ENCODE data around the gene MTA2.
A peak's percentile ranks its signal among the peaks of the same experiment; 100 is the strongest.
"Not testable (repeated sequence)": the region's sequence is repeated elsewhere in the genome, so short reads cannot be mapped to it uniquely, and the experiment has no call there.

Gene MTA2

DNA sequence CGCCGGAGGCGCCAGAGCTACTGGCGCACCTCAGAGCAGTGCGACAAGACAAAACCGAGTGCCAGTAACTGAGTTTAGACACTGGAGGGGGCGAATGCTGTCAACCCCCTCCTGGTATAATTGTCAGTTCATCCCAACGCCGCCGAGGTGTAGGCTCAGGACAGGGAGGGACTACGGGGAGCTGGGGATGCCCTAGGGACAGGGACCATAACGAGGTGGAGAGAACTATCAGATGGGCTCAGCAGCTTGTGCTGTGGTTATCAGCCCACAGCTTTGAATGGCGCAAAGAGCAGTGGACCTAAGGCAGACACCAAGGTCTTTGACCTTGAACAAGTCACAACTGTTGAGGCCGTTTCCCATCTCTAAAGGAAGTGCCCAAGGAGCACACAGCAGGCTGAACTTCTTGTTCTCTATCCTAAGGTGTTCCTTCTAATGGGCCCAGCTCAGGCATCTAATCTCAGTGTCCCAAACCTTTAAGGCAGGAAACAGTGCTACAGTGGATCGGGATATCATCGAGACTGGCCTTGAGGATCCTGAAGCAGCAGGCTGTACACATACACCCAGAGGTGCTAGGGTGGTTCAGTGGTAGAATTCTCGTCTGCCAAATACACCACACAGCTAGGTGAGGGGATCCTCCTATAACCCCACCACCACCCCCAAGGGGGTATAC, 9.4 kb downstream of the MTA2 start:
- DNase-seq (ENCODE audit: low read depth): no peak

DNA sequence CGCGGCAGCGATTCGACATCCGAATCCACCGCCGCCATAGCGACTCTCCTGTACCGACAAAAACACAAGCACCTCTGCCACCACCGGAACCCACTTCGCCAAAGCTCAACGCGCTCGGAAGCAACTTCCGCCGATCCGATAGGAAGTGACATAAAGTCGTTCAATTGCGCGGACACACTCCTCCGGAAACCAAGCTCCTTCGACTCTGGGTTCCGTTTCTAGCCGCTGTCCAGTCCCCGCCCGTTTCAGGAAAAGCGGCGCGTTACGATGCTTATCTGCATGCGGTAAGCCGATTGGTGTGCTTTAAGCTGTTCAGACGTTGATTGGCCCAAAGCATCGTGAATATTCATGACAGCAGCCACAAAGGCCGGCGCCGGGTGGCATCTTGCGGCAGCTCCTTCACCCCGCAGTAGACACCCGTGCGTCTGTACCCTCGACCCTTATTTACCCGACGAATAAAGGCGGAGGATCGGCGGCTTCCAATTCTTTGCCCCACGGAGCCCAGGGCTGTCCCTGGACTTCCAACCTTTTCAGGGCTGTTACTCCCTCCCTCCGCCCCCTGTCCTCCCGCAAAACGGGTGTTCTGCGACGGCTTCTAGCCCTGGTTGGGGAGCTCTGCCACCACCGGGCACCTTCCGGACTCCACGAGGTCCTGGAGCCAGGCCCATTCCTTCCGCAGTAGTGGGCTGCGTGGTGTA, 10.1 kb downstream of the MTA2 start, which contains the start of gene TUT1:
Gene TUT1, minus strand, starts transcription at position 76 of the 698 bp plus-strand sequence. Its CDS starts 38 bp downstream, at position 38.
- peak; percentile 96 for DNase-seq (ENCODE audit: low read depth)

DNA sequence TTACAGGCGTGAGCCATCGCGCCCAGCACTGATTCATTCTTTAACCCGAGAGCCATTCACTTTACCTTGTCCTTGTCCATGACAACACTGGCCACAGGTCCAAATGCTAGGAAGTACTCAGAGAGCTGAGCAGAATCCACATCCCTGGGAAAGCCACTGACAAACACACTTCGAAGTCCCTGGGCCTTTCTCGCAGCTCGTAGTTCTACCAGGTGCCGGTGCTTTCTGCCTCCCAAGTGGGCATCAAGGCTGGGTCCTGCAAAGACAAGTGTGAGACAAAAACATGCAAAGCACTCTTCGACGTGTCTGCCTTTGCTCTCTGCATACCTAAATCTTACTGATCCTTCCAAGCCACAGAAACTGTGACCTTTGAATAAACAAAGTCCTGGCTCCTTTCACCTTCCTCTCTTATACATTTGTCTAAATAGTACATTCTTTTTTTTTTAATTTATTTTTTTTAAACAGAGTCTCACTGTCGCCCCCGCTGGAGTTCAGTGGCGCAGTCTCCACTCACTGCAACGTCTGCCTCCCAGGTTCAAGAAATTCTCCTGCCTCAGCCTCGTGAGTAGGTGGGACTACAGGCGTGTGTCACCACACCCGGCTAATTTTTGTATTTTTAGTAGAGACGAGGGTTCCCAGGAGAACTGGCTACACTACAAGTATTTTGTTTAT, 12.6 kb downstream of the MTA2 start:
- DNase-seq (ENCODE audit: low read depth): no peak

DNA sequence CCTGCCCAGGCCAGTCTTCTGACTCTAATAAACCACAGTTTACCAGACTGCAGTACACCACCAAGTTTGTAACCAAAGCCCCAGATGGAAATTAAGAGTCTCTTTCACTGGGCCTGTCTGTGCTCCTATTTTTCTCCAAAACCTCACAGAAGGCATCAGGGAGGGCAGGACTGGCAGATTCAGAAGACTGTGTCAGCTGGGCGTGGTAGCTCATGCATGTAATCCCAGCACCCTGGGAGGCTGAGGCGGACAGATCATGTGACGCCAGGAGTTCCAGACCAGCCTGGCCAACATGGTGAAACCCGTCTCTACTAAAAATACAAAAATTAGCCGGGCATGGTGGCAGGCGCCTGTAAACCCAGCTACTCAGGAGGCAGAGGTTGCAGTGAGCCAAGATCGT, 16.3 kb downstream of the MTA2 start:
- not testable (repeated sequence) for DNase-seq (ENCODE audit: low read depth)

DNA sequence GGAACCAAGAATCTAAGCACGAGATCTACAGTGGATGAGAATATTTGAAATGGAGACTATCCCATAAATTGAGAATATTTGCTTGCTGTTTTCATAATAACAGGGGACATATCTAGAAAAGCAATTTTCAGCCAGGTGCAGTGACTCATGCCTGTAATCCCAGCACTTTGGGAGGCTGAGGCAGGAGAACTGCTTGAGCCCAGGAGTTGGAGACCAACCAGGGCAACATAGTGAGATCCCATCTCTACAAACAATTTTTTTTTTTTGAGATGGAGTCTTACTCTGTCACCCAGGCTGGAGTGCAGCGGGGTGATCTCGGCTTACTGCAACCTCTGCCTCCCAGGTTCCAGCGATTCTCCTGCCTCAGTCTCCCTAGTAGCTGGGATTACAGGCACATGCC, 19.9 kb downstream of the MTA2 start:
- DNase-seq (ENCODE audit: low read depth): not testable (repeated sequence)

DNA sequence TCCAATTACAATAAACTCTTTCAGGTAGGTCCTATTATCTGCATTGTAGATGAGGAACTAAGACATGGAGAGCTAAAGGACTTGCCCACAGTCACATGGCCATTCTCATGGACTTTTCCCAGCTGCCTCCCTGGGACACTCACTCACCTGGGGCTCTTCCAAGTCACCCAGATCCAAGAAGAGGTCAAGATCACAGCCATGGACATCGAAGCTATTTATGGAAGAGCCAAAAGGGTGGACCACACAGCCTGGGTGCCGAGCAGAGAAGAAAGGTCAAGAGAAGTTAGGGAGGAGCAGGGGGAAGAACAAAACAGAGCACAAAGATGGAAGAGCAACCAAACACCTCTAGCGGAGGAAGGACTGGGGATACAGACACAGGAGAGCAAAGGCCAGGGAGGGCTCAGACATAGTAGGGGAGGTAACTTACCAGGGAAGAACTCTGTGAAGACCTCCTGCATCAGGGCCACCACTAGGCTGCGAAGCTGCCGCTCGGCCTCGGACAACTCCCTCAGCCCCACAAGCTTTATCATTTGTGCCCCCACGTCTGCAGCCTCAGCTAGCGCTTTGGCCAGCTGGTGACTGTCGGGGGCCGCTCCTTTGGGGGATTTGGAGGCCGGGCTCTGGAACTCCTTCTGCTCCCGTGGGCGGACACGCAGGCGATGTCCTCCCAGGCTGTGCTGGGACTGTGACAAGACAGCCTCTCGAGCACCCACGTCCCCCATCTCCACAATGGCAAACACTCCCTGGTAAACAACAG, 20.5 kb downstream of the MTA2 start:
- no peak for DNase-seq (ENCODE audit: low read depth)

DNA sequence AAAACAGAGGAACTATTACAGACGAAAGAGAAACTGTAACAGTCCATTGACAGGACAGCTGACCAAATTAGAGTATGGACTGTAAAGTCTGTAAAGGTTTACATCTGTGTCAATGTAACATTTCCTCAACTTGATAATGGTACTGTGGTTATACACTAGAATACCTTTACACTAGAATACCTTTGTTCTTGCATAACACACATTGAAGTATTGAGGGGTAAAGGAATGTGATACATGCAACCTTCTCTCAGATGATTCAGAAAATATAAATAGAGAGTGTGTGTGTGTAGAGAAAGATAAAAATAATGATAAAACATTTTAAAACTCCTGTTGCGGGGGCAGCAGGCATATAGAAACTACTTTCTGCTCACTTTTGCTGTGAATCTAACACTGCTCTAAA, 22.4 kb downstream of the MTA2 start:
- DNase-seq (ENCODE audit: low read depth): no peak

DNA sequence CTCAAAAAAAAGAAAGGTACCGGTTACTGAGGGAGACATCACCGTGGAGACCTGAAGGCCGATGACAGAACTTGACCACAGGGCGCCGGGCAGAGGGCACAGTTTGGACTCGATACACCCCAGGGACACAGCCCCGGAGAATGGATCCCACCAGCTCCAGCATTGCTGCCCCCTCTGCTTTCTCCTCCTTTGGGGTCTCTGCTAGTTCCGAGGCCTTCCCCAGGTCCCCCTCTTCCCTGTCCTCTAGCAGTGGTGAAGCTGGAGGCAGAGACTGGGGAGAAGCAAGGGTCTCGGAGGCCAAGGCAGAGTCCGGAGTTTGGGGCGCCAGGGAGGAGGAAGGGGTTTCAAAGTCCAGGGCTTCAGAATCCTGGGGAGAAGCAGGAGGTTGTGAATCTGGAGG, 23.1 kb downstream of the MTA2 start:
- DNase-seq (ENCODE audit: low read depth): no peak

DNA sequence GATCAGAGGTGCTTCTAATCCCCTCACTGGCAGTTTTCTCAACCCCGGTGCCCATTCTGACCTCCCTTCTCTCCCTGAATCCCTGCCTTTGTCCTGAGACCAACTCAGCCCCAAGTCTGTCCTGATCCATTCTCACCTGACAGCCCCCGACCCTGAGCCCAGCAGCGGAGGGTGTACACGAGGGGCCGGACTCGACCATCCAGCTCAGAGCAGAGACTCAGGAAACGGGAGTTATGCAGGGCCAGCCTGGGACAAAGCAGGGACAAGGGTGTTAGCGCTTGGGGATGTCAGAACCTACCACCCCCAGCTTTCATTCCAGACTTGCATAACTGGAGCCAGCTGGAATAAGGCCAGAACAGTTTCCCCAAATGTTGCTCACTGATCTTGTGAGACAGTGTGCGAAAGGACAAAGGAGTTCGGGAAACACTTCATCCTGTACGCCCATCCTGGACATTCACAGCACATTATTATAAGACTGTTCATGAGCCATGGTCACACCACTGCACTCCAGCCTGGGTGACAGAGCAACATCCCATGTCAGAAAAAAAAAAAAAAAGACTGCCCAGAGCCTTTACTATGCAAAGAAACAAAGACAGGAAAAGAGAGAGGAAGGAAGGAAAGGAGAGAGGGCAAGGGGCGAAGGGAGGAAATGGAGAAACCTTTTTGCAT, 24.5 kb downstream of the MTA2 start:
- DNase-seq (ENCODE audit: low read depth): no peak

DNA sequence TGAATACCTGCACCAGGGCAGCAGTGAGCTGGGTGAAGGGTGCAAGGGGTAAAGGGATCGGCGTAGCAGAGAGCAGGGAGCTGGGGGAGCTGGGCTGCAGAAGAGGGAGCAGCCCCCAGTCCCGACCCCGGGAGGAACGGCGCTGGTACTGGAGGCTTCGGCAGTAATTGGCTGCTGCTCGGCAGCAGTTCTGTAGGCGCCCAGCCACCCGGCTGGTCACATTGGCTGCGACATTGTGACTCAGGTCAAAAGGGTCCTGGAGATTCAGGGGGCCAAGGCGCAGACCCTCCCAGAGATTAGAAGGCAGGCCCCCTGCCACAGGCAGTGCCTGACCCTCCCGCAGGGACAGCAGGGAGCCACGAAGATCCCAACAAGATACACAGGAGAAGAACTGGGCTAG, 25.8 kb downstream of the MTA2 start:
- no peak for DNase-seq (ENCODE audit: low read depth)

DNA sequence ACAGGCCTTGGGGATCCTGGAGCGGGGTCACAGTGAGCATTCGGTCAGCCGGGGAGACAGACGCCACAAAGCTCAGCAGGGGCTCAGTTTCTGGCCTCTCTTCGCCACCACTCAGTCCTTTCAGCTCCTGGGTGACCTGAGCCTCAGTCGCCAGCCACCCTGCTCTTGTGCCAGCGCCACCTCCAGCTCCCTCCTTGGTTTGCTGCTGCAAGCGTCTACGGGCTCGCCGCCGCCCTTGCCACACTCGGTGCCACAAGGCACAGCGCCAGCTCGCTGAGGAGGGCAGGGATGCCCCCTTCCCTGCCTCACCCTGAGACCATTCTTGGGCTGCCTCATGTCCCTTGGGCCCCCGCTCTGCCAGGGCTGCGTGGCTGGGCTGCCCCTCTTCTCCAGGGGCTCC, 26.5 kb downstream of the MTA2 start:
- no peak for DNase-seq (ENCODE audit: low read depth)

DNA sequence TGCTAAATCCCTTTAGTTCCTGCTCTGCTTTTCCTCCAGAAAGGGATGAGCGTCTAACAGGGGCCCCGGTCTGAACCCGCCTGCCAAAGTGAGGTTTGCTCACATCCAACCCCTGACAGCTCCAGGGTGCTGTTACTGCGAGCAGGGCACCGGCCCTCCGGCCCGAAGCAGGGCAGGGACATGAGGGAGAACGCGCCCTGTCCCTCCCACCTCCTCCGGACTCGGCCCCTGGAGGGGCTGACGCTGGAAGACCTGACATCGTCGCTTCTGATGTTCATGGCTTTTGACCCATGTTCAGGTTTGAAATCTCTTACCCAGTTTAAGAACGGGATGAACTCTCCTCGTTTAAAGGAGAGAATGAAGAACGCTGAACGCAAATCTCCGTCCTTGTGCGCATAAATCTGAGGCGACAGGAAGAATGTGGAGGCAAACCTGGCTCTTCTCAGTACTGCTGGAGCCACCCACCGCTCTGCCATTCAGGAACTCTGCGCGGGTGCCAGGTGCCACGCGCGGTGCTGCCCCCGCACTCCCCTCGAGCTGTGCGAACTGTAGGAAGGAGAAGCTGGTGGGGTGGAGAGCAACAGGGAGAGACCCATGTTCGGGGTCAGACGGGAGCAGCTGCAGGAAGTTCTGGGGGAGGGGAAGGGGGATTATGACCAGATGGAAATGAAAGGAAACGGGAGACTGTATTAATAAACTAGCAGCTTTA, 27.1 kb downstream of the MTA2 start:
- no peak for DNase-seq (ENCODE audit: low read depth)

DNA sequence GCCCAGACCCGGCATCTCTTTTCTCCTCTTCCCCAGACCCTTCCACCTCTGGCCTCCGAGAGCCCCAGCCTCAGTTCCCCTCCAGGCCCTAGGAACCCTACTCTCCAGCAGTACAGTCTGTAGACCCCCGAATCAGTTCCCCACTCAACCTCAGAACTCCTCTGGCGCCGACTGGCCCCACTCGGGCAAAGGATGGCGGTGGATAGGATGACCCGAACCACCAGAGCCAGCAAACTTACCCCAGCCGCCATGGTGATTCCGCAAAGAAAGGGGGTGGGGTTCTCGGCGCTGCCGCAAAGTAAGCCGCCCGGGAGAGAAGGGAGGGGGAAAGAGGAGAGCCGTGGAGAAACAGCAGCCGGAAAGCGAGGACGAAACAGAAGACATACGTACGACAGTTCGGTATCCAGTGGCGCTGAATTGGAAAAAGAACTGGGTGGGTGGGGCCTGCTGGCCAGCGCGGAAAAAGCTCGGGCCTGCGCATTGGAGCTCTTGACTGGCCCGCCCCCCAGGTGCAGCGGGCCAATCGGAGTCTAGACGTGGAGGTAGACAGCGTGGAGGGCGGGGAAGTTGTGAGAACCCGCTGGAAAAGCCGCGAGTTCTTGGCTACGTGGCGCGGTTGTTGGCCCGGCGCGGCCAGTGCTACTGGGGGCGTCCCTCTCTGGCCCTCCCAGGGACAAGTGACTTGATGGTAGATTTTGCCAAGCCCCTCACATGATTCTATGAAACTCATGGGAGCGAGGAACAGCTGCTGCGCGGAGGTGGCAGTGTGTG, 27.9 kb downstream of the MTA2 start, which contains the start of gene EEF1G:
Gene EEF1G, minus strand, starts transcription at position 300 of the 771 bp plus-strand sequence. Its CDS starts 49 bp downstream, at position 251.
- peak; percentile 99 for DNase-seq (ENCODE audit: low read depth)

DNA sequence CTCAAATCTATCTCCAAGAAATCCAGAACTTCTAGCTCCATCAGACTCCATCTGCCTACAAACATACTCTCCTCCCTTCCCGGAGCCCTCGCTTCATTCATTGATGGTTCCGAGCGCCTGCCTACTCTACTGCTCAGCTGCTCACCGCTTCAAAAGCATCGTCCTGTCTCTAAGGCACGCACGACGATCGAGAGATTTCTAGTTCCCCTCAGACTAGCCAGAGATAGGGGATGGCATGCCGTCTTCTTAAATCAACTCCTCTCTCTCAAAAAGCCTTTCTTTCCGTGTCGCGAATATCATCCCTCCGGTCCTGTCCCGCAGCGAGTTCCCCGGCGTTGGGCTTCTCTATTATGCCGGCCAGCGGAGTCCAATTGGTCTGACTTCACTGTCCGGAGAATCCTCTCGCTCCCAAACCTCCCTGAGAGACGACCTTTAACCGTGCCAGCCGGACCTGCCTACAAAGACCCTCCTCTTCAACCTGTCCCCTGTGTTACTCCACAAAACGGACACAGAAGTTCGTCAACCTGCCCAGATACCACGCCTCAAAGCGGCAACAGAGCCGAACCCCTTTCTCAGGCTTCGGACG, 28.6 kb downstream of the MTA2 start:
- no peak for DNase-seq (ENCODE audit: low read depth)

DNA sequence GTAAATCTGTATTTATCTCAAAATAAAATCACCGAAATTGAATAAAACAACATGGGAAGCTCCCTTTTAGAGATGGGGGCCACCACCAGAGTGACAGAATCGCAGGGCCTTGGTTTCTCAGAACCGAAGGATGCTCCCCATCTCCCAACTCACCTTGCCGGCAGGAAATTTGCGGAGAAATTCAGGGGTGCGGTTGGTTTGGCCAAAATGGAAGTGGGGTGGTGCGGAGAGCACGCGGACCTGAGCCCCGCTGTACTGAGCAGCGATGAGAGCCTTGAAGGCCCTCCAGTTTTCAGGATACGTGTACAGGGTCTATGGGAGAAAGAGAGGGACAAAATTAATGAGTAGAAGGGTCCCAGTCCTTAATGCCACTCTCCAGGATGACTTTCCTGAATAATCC, 29.2 kb downstream of the MTA2 start:
- no peak for DNase-seq (ENCODE audit: low read depth)

DNA sequence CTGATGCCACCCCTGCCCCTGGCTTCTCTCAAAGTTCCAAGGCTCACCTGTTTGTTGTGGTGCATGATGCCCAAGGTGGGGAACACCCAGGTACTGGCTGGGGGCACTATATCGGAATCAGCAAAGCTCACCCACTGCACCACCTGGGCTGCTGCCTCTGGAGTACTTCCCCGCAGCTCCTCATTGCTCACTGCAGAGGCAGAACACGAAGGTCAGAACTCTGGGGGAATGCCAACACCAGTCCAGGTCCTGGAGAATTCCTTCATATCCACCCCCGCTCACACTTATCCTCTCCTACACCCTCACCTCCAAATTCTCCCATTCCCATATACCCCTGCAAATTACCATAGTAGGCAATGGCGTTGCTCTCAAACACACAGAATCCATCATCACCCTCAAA, 30.2 kb downstream of the MTA2 start:
- DNase-seq (ENCODE audit: low read depth): not testable (repeated sequence)

DNA sequence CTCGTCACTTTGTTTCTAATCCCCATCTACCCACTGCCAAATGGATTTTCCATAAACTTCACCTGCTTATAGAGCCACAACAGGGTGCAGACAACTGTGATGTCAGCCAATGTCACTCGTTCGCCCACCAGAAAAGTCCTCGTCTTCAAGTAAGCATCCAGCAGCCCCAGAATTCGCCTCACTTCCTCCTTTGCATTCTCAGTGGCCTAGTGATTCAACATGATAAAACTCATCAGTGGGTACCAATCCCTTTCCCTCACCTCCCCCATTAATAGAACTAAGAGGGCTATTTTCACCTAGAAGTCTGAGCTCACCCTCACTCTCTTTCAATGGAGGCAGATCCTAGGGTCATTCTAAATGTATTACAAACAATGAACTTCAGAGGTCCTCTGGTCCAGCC, 30.8 kb downstream of the MTA2 start:
- DNase-seq (ENCODE audit: low read depth): not testable (repeated sequence)

DNA sequence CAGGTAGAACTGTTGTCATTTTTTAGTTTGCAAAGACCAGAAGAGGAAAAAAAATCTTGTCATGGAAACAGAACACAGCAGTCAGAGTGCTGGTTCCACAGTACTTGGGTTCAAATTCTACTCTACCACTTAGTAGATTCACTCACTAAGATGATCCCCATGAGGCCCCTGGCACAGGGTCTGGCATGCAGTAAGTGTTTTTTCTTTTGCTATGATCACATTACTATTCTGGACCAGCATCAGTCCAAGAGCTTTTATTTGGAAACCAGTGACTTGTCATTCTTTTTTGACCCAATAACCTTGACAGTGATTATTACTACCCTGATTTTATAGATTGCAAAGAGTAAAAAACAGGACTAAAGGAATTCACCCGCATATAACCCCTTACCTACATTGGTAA, 32.1 kb downstream of the MTA2 start:
- DNase-seq (ENCODE audit: low read depth): no peak

DNA sequence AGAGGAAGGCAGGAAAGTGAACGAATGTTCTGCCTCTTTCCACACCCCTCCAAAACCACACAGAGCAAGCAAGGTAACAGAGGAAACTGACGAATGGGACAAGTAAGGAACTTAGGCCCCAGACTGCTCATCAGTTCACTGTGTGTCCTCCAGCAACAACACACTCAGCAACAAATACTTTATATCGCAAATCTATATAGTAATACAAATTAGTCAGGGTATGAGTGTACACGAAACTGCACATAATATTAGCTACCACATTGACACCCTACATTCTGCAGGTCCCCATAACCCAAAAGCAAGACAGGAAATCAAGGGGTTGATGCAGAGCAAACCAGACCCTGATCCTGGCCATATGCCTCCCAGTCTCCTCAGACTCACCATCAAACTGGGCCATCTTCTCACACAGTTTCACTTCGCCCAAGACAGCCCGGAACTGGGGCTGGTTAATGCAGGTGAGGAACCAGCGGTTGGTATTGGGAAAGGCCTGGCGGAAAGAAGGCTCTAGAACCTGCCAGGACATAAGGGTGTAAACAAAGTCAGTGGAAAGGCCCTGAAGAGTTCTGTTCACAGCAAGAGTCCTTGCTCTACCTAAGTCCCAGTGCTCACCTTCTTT, 34.5 kb downstream of the MTA2 start:
- no peak for DNase-seq (ENCODE audit: low read depth)

DNA sequence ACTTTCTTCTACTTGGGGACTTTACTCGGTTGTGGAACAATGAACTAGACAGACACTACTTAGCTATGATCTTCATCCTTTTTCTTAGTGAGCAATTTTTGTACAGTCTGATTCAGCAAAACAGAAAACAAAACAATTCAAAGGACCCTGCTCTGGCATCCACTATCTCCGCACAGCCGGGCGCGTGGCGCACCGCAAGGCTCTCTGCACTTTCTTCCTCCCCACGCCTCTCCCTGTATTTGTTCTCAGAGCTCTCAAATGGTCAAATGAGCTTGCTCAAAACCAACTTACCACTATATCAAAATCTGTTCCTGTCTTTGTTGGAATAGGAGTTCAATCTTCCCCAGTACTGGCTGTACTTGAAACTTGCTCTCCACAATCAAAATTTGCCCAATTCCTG, 35.4 kb downstream of the MTA2 start:
- DNase-seq (ENCODE audit: low read depth): no peak

All from HS-5 (cell line).